Natural killer cell treated with Interleukin-12 subunit alpha and Interleukin-12 subunit beta and Interleukin-15 and Interleukin-18, amount 100 ng/mL, for 72 hours (primary cell): ENCODE results near the gene BCL2L13. TPM values are rescaled to one million over a fixed set of nuclear protein-coding genes. Genes with fewer than 3 reads are reported as not detected.
"Not testable (repeated sequence)": the region's sequence is repeated elsewhere in the genome, so short reads cannot be mapped to it uniquely, and the experiment has no call there.

Experiments used
- ATAC-seq, 2 donors: fragments of 150-1000 bp; cut with Tn5 transposase in 1 of 2; sonication (Bioruptor Pico), chemical (Tn5 transposase) in 1 of 2; 2 replicates each; pipeline ENCODE4 v1.10.0; 2021
- DNase-seq: peaks from one replicate; pipeline ENCODE4 v3.0.0; 2022; ENCODE audit warnings: low spot score
- H3K27ac Mint-ChIP-seq, 2 donors: 1 replicate in 1 of 2; 2 replicates in 1 of 2; pipeline ENCODE4 v1.8.0; 2022; ENCODE audit warnings: mixed read lengths in 2 of 2, mild to moderate bottlenecking in 1 of 2, moderate library complexity in 1 of 2
- H3K27me3 Mint-ChIP-seq, 2 donors: 1 replicate in 1 of 2; 2 replicates in 1 of 2; pipeline ENCODE4 v1.8.0; 2022; ENCODE audit warnings: mixed read lengths in 2 of 2
- H3K36me3 Mint-ChIP-seq: one replicate; pipeline ENCODE4 v1.8.0; 2022; ENCODE audit warnings: mixed read lengths
- H3K4me1 Mint-ChIP-seq, 2 donors: 1 replicate in 1 of 2; 2 replicates in 1 of 2; pipeline ENCODE4 v1.8.0; 2022; ENCODE audit warnings: low read depth in 2 of 2, mixed read lengths in 2 of 2, mild to moderate bottlenecking in 1 of 2
- H3K4me3 Mint-ChIP-seq: one replicate; pipeline ENCODE4 v1.8.0; 2022; ENCODE audit warnings: mixed read lengths
- H3K9me3 Mint-ChIP-seq: 2 replicates; pipeline ENCODE4 v1.8.0; 2022; ENCODE audit warnings: mixed read lengths
- total RNA-seq, 2 donors: library from RNA; stranded (reverse); gene quantifications; one replicate each; pipeline ENCODE4 v1.2.3, GENCODE V29; 2022

Gene BCL2L13
- total RNA-seq, 2 donors from 2014 or later: 37.4 to 38.2 TPM

- no peaks in the 10 kb centered on the region for H3K9me3 Mint-ChIP-seq
- H3K4me1 Mint-ChIP-seq: peaks cover 0 to 5% of the 10 kb centered on the region in 2 donors
- no peak overlapping the region for H3K27ac Mint-ChIP-seq
- ATAC-seq: no peak
- no peak overlapping the region for H3K4me3 Mint-ChIP-seq
- no peaks in the 10 kb centered on the region for H3K36me3 Mint-ChIP-seq
- no peak for DNase-seq
- no peaks in the 10 kb centered on the region for H3K27me3 Mint-ChIP-seq
Observed at GRCh38 chr22:17647991-17648390, 9.4 kb downstream of the BCL2L13 start.

GRCh38 chr22:17648569-17648968 is 10.0 kb downstream of the BCL2L13 start:
- H3K27ac Mint-ChIP-seq: no peak overlapping the region
- ATAC-seq (no peak), DNase-seq (no peak)
- no peaks in the 10 kb centered on the region for H3K9me3 Mint-ChIP-seq
- no peaks in the 10 kb centered on the region for H3K36me3 Mint-ChIP-seq
- no peaks in the 10 kb centered on the region for H3K27me3 Mint-ChIP-seq
- no peak overlapping the region for H3K4me3 Mint-ChIP-seq
- peaks cover 0 to 5% of the 10 kb centered on the region in 2 donors for H3K4me1 Mint-ChIP-seq

GRCh38 chr22:17655289-17655688 is 16.7 kb downstream of the BCL2L13 start:
- ATAC-seq: peak in 1 of 2 donors; percentile 59
- no peak overlapping the region for H3K4me3 Mint-ChIP-seq
- H3K27ac Mint-ChIP-seq: no peak overlapping the region
- H3K27me3 Mint-ChIP-seq: no peaks in the 10 kb centered on the region
- peaks cover 0 to 5% of the 10 kb centered on the region in 2 donors for H3K4me1 Mint-ChIP-seq
- peaks cover 5% of the 10 kb centered on the region for H3K36me3 Mint-ChIP-seq
- no peaks in the 10 kb centered on the region for H3K9me3 Mint-ChIP-seq
- no peak for DNase-seq

GRCh38 chr22:17656870-17657395 is 18.4 kb downstream of the BCL2L13 start:
- Mint-ChIP-seq H3K27ac (no peak overlapping the region), H3K27me3 (no peaks in the 10 kb centered on the region), H3K36me3 (peaks cover 5% of the 10 kb centered on the region), H3K9me3 (no peaks in the 10 kb centered on the region), H3K4me1 (peaks cover 0 to 3% of the 10 kb centered on the region in 2 donors), H3K4me3 (no peak overlapping the region)
- ATAC-seq (no peak), DNase-seq (no peak)

GRCh38 chr22:17664414-17665055 is 26.0 kb downstream of the BCL2L13 start:
- Mint-ChIP-seq H3K9me3 (no peaks in the 10 kb centered on the region), H3K27me3 (no peaks in the 10 kb centered on the region), H3K4me1 (peaks cover 4 to 8% of the 10 kb centered on the region in 2 donors), H3K4me3 (no peak overlapping the region), H3K36me3 (peaks cover 7% of the 10 kb centered on the region), H3K27ac (no peak overlapping the region)
- DNase-seq (no peak), ATAC-seq (no peak)

GRCh38 chr22:17665248-17665647 is 26.7 kb downstream of the BCL2L13 start:
- Mint-ChIP-seq H3K36me3 (peaks cover 7% of the 10 kb centered on the region), H3K9me3 (no peaks in the 10 kb centered on the region), H3K27ac (no peak overlapping the region), H3K27me3 (no peaks in the 10 kb centered on the region), H3K4me3 (no peak overlapping the region), H3K4me1 (peaks cover 4 to 8% of the 10 kb centered on the region in 2 donors)
- no peak for DNase-seq
- ATAC-seq: no peak

- Mint-ChIP-seq H3K27me3 (no peaks in the 10 kb centered on the region), H3K4me1 (peaks cover 4 to 8% of the 10 kb centered on the region in 2 donors), H3K27ac (no peak overlapping the region), H3K9me3 (no peaks in the 10 kb centered on the region), H3K4me3 (no peak overlapping the region), H3K36me3 (peaks cover 7% of the 10 kb centered on the region)
- DNase-seq (no peak), ATAC-seq (no peak)
Observed at GRCh38 chr22:17665854-17666253, 27.3 kb downstream of the BCL2L13 start.

GRCh38 chr22:17671521-17672092 is 33.0 kb downstream of the BCL2L13 start:
- H3K36me3 Mint-ChIP-seq, DNase-seq, H3K4me3 Mint-ChIP-seq, ATAC-seq, H3K27me3 Mint-ChIP-seq, H3K27ac Mint-ChIP-seq, H3K9me3 Mint-ChIP-seq: not testable (repeated sequence)
- H3K4me1 Mint-ChIP-seq: peaks cover 6 to 12% of the 10 kb centered on the region in 2 donors

- no peaks in the 10 kb centered on the region for H3K9me3 Mint-ChIP-seq
- peaks cover 6 to 9% of the 10 kb centered on the region in 2 donors for H3K4me1 Mint-ChIP-seq
- no peak overlapping the region for H3K27ac Mint-ChIP-seq
- ATAC-seq (no peak), DNase-seq (no peak)
- H3K36me3 Mint-ChIP-seq: no peaks in the 10 kb centered on the region
- no peak overlapping the region for H3K4me3 Mint-ChIP-seq
- no peaks in the 10 kb centered on the region for H3K27me3 Mint-ChIP-seq
Observed at GRCh38 chr22:17672417-17672991, 33.9 kb downstream of the BCL2L13 start.

- no peak overlapping the region for H3K4me3 Mint-ChIP-seq
- no peaks in the 10 kb centered on the region for H3K36me3 Mint-ChIP-seq
- no peaks in the 10 kb centered on the region for H3K9me3 Mint-ChIP-seq
- H3K27ac Mint-ChIP-seq: no peak overlapping the region
- H3K4me1 Mint-ChIP-seq: peaks cover 12 to 14% of the 10 kb centered on the region in 2 donors
- DNase-seq (no peak), ATAC-seq (no peak)
- H3K27me3 Mint-ChIP-seq: no peaks in the 10 kb centered on the region
Observed at GRCh38 chr22:17674152-17674551, 35.6 kb downstream of the BCL2L13 start.

GRCh38 chr22:17675584-17675983 is 37.0 kb downstream of the BCL2L13 start:
- no peak overlapping the region for H3K27ac Mint-ChIP-seq
- H3K36me3 Mint-ChIP-seq: no peaks in the 10 kb centered on the region
- ATAC-seq (no peak), DNase-seq (no peak)
- H3K27me3 Mint-ChIP-seq: no peaks in the 10 kb centered on the region
- H3K9me3 Mint-ChIP-seq: no peaks in the 10 kb centered on the region
- no peak overlapping the region for H3K4me3 Mint-ChIP-seq
- H3K4me1 Mint-ChIP-seq: peaks cover 12 to 14% of the 10 kb centered on the region in 2 donors

- H3K36me3 Mint-ChIP-seq: no peaks in the 10 kb centered on the region
- no peaks in the 10 kb centered on the region for H3K27me3 Mint-ChIP-seq
- H3K4me1 Mint-ChIP-seq: peaks cover 8 to 11% of the 10 kb centered on the region in 2 donors
- ATAC-seq (no peak), DNase-seq (no peak)
- no peak overlapping the region for H3K27ac Mint-ChIP-seq
- no peaks in the 10 kb centered on the region for H3K9me3 Mint-ChIP-seq
- H3K4me3 Mint-ChIP-seq: no peak overlapping the region
Observed at GRCh38 chr22:17678817-17679385, 40.3 kb downstream of the BCL2L13 start.

- Mint-ChIP-seq H3K27ac (no peak overlapping the region), H3K9me3 (no peaks in the 10 kb centered on the region), H3K4me3 (no peak overlapping the region), H3K27me3 (no peaks in the 10 kb centered on the region), H3K4me1 (peaks cover 0 to 5% of the 10 kb centered on the region in 2 donors), H3K36me3 (no peaks in the 10 kb centered on the region)
- ATAC-seq (no peak), DNase-seq (no peak)
Observed at GRCh38 chr22:17684245-17684644, 45.7 kb downstream of the BCL2L13 start.

- Mint-ChIP-seq H3K27me3 (no peaks in the 10 kb centered on the region), H3K36me3 (no peaks in the 10 kb centered on the region), H3K27ac (no peak overlapping the region), H3K4me1 (peaks cover 0 to 10% of the 10 kb centered on the region in 2 donors), H3K9me3 (no peaks in the 10 kb centered on the region), H3K4me3 (no peak overlapping the region)
- no peak for DNase-seq
- ATAC-seq: no peak
Observed at GRCh38 chr22:17692841-17693240, 54.3 kb downstream of the BCL2L13 start.
